Left colon (tissue), 2 donors: ENCODE results near the gene NUMA1. TPM values are rescaled to one million over a fixed set of nuclear protein-coding genes. Genes with fewer than 3 reads are reported as not detected.

Source experiments
- ATAC-seq: fragments of 200-7000 bp; cut with Tn5 transposase; one replicate; pipeline ENCODE4 v1.9.1; 2020; ENCODE audit warnings: mild to moderate bottlenecking, moderate library complexity
- DNase-seq, 2 donors: peaks; one replicate each; pipeline ENCODE4 v3.0.0-alpha.2; 2020
- intact Hi-C, 2 donors: fragments of 100-400 bp; cut with DNase I in 1 of 2; cut with micrococcal nuclease in 1 of 2; formaldehyde crosslinking; loops; one replicate each; pipeline versions ENCODE4 v1.11.2 to v1.14.0; 2022; cut with DNase I, micrococcal nuclease
- total RNA-seq, 2 donors: library from RNA; stranded (reverse); fragmentation: NEBNext Ultra II Directional; extraction: Animal tissue kit (Norgen Biotek cat#: 25700); gene quantifications; one replicate each; pipeline ENCODE4 v1.2.1, GENCODE V29; 2021
- donor health status: DM: no; HTN: no; CAD: no.
- donor health status: DM: yes; HTN: yes; CAD: no.

Gene NUMA1
- total RNA-seq, 2 donors from 2014 or later = 157 to 183 TPM

DNA sequence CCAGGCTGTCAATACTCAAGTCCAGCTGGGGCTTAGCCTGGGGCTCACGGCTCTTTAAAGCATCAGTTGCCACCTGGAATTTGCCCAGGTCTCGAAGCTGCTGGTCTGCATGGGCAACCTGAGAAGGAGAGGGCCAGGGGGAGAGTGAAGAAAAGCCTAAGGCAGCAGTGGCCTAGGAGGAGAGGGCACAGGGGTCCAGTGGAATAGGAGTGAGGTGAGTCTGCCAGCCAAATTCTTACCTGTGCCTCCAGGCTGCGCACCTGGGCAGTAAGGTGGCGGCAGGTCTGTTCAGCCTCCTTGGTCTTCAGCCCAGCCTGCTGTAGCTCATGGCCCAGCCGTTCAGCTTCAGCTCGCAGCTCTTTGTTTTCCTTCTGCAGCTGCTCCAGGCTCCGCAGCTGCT is 71.6 kb downstream of the NUMA1 start:
- no peak for ATAC-seq
- intact Hi-C loops = no loop called here
- DNase-seq = no peak

DNA sequence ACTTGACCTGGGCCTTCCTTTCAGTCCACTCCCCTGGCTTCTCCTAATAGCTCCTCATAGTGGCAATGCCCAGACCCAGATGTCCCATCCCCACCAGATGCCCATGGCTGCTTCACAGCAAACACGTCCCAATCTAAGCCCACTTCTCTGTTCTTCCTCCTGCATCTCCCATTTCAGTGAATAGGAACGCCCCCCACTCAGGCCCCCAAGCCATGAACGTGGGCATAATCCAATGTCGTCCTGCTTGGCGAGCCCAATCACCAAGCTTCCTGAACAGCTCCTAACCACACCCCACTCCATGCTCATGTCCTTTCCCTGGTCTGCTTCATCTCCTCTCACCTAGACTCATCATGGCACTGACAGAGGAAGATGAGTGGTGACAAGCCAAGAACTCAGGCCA is 72.8 kb downstream of the NUMA1 start:
- intact Hi-C loops = no loop called here
- ATAC-seq (no peak), DNase-seq (no peak)

DNA sequence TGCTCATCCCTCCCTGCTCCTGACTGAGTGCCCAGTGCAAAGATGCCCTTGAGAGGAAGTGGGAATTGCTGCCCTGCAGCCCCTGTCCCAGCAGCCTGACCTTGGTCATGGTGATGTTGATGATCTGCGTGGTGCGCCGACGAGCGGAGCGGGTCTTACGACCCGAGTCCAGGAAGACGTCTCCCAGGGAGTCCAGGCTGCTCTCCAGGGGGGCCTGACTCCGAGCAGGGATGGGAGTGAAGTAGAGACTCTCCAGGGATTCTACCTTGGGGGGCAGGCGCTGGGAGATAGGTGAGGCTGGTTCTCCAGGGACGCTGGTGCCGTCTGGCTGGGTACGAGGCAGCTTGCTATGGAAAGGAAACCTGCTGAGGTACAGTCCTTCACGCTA is 73.3 kb downstream of the NUMA1 start:
- DNase-seq (no peak), ATAC-seq (no peak)
- intact Hi-C loops = no loop called here

DNA sequence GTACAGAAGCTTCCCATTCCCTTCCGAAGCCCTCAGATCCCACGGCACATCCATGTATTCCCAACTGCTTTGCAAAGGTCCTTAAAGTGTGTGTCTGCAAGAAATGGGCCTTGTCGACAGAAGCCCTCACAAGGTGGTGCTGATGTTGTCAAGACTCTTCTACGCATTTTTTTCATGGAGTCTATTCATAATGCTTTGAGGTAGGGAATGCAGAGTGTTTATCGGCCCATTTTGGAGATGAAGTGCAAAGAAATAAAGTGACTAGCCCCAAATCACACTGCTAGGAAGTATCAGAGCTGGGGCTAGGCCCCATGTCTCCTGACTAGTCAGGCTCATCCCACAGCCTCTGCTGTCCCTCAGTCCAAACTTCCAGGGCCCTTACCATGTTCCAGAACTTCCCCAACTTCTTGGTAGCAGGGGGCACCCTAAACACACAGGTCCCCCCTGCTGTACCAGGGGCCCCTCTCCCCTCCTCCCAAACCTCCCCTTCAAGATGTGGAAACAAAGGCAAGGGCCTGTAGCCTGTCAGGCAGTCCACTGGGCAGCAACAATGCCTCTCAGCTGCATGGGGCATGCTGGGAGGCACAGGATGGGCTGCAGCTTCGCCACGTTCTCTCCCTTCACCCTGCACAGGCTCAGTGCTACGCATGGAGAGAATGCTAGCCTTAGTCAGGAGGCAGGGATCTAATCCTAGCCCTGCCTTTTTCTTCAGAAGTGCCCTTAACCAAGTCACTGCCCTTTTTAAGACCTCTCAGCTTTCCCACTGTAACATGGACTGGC is 73.8 kb downstream of the NUMA1 start:
- no peak for ATAC-seq
- intact Hi-C loops = no loop called here
- no peak for DNase-seq

DNA sequence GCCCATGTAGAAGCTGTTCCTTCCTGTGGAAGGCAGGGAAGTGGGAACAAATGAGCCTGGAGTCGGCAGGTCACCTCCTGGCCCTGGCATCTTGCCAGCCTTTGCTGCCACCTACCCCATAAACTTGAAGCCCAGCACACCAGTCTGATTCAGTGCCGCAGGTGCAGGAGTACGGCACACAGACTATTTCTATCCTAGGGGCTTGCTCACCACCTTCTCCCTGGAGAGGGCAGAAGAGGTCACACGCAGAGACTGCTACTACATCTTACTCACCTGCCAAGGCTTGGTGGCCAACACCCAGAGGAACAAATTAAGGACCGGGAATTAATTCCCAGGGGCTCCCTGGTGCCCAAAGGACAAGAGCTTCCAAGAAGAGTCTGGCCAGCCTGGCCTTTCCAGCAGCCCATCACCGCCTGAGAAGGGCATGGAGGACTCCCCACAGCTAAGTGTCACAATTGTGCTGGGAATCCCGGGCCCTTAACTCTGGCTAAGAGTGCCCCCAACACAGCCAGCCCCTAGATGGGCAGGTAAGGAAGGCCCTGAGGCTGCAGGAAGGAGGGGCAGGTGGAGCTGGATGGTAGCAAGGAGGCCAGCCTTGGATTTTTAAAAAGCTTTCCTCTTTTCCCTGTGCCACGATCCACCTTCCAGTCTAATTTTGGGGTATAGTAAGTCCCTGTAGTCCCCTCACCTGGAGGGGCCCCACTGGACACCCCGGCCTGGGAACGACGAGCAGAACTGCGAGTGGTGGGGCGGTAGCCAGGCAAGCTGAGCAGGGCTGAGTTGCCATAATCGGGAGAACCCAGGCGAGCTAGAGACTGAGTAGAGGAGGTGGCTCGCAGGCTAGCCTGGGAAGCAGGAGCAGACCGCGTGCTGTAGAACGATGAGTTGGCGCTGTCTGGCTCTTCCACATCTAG is 74.7 kb downstream of the NUMA1 start:
- intact Hi-C loops = no loop called here
- DNase-seq (no peak), ATAC-seq (no peak)

DNA sequence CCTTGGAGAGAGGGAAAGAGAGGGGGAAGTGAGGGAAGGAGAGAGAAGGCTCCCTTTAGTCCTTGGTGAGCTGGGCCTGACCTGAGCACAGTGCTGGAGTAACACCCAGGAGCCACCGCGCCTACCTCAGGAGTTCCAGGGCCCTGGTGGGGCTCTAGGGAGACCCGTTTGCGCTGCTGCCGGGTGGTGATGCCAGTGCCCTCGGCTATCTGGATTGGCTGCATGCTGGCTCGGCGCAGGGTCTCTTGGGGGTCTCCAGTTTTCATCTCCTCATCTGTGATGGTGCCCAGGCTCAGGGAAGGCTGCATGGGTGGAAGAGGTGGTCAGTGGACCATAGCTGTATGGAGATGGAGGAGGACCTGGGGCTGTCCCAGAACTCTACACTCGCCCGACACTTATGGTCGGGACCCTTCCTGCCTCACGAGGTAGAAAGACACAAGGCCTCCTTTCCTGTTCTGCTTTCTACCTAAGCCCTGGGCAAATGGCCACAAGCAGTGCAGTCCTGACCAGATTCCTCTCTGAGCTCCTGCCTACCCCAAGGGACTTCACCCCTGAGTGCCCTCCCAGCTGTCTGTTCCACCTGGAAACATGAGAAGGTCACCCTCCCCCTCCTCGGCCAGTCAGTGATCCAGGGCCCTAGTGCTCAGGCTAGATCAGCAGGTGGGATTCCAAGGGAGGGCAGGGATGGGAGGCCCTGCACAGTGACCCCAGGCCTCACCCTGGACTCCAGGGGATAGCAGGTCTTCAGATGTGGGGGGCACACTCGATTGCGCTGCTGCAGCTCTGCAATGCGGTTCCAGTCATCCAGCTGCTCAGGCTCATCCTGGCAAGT is 75.6 kb downstream of the NUMA1 start:
- no peak for DNase-seq
- intact Hi-C loops = no loop called here
- no peak for ATAC-seq

DNA sequence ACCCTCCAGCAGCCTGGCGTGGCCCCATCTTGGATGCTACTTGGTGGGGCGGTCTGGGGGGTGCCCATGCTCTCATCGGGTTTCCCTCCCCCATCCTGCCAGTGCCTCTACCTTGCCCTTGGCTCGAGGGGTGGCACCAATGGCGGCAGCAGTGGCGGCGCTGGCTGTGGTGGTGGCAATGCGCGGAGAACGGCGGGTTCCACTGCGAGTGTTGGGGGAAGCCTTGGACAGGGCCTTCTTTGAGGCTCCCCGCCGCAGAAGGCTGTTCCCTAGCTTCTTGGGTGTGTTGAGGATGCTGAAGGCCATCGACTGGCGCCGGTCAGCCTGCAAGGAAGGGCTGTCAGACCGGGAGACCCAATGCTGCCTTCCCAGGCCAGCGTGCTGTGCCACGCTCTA is 76.6 kb downstream of the NUMA1 start:
- intact Hi-C loops = no loop called here
- ATAC-seq (no peak), DNase-seq (no peak)

DNA sequence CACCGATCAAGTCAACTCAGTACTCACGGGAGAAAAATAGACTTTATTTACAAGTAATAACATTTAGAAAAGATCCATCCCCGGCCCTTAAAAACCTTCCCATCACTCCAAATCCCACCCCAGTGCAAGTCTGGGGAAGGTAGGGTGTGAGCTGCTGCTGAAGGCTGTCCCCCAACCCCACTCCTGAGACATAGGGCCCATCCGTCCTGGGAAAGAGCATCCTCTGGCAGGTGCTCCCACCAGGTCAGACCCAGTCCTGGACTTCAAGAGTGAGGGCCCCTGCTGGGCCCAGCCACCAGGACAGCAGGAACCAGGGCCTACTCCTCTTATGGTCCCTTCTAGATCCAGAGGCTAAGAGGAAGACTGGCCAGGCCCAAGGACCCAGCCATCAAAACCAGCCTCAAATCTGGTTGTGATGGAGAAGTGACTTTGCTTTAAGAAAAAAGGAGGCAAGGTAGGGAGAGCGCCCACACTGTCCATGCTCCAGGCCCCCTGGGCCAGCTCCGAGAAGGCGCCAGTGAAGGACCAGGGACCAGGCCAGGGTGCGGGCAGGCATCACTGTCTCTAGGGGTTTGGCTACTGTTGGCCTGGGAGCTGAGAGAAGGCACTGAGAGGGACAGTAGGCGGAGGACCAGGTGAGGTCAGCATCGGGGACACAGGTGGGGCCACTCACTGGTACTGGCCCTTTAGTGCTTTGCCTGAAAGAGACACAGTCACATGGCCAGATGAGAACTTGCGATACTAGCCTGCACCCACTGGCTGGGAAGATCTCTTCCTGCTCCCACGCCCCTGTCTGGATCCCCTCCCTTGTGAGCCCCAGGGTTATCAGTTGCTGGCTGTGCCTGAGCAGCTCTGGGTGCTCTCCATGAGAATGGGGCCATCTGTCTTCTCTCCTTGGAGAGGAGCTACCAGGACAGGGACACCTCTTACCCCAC is 77.2 kb downstream of the NUMA1 start:
- peak; percentile 2 for ATAC-seq
- intact Hi-C loops = no loop called here
- DNase-seq = no peak

DNA sequence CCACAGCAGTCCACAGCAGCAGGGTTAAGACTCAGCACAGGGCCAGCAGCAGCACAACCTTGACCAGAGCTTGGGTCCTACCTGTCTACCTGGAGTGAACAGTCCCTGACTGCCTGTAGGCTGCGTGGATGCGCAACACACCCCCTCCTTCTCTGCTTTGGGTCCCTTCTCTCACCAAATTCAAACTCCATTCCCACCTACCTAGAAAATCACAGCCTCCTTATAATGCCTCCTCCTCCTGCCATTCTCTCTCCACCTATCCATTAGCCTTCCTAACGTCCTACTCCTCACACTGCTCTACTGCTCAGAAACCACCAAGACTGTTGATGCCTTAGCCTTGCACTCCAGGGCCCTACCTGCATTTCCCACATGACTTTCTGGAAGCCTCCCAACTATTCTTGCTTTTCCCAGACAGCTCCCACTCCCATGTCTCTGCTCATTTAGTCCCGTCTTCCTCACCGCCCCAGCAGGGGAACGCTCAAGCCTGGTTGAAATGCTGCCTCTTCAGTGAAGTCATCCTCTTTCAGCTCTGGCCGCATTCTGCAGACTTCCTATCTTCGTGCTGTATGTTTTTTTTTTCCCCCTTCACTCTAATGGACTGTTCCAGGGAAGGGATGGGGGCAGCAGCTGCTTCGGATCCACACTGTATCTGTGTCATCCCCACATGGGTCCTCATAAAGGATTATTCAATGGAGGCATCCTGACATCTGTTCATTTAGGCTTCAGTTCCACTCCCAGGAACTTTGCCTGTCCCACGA is 78.3 kb downstream of the NUMA1 start:
- ATAC-seq (peak; percentile 12), DNase-seq (no peak)
- intact Hi-C loops = no loop called here

DNA sequence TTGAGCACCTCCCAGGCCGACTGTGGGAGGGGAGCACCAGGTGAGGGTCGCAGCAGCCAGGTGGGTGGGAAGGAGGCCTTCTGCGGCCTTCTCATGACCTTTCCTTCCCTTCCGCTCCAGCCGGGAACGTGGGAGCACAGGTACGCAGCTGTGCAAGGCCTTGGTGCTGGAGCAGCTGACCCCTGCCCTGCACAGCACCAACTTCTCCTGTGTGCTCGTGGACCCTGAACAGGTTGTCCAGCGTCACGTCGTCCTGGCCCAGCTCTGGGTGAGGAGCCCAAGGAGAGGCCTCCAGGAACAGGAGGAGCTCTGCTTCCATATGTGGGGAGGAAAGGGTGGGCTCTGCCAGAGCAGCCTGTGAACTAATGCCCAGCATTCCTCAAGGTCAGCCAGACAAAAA is 79.1 kb downstream of the NUMA1 start:
- peak; percentile 4 for ATAC-seq
- no peak for DNase-seq
- intact Hi-C loops = no loop called here

DNA sequence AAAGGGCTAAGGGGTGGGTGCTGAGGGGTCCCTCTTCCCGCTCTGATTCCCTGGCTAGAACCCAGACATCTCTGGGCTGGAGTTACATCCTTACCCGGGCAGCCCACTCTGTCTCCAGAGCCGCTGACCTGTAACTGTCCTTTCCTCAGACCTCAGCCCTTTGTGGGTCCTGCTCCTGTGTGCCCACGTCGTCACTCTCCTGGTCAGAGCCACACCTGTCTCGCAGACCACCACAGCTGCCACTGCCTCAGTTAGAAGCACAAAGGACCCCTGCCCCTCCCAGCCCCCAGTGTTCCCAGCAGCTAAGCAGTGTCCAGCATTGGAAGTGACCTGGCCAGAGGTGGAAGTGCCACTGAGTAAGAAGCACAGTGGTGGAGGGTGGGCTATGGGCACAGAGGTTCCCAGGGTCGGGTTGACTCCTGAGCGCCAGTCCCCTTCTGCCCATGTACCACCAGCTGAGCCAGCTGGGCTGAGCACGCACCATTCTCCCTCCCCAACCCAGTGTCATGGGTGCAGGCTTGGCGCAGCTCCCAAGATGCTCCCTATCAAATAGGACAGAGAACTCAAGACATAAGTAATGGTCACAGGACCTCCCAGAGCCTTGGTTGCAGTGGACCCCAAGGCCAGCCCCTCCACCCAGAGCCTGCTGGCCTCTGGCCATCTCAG is 80.0 kb downstream of the NUMA1 start:
- intact Hi-C loops = no loop called here
- no peak for ATAC-seq
- DNase-seq = no peak

DNA sequence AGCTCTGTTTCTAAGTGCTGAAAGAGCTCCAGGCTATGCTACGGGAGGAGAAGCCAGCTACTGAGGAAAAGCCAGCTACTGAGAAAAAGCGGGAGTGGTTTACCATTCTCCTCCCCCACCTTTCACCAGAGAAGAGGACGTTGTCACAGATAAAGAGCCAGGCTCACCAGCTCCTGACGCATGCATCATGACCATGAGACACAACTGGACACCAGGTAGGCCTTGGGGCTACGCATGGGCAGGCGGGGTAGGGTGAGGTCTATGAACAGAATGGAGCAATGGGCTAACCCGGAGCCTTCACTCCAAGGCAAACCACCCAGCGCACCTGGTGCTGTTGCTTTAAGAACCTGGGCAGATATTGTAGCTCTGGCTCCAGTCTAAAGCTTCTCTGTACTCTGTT is 80.5 kb downstream of the NUMA1 start:
- no peak for ATAC-seq
- intact Hi-C loops = no loop called here
- DNase-seq = no peak

DNA sequence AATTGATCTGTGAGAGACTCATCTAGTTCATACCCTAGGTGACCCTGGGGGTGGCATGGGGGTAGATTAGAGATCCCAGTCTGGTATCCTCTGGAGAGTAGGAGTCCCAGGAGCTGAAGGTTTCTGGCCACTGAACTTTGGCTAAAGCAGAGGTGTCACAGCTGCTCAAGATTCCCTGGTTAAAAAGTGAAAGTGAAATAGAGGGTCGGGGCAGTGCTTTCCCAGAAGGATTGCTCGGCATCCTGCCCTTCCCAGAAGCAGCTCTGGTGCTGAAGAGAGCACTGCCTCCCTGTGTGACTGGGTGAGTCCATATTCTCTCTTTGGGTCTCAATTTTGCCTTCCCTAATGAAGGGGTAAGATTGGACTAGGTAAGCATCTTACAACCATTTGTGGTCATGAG is 81.0 kb downstream of the NUMA1 start:
- peak; percentile 11 for ATAC-seq
- intact Hi-C loops = no loop called here
- DNase-seq = no peak

DNA sequence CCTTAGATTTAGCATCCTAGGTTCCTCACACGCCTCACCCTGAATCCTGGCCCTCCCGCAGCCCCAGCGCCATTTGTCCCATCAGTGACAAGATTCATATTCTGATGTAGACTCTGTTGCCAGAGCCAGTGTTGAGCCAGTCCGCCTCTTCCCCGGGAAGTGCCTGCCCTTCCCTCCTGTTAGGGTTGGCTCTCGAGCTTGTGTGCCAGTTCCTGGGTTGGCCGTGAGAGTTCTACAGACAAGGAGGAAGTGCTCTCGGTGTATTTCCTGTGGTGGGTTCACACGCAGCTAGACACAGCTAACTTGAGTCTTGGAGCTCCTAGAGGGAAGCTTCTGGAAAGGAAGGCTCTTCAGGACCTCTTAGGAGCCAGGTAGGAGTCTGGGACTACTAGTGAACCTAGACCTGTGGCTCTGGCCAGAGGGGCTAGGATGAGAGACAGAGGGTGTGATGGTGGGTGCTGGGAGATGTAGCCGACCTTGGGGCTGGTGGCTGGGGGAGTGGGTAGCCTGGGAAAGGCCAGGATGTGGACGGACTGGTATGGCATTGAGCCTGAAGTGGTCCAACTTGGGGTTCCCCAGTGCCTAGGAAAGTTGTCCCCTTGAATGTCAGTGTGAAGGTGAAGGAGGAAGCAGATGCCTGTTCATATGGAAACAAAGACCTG is 81.6 kb downstream of the NUMA1 start, which contains the start of gene IL18BP:
Gene IL18BP (plus strand): TSS at position 261 of the 662 bp plus-strand sequence. CDS start 1,076 bp downstream, outside the sequence.
- DNase-seq = no peak
- no peak for ATAC-seq
- intact Hi-C loops = no loop called here

DNA sequence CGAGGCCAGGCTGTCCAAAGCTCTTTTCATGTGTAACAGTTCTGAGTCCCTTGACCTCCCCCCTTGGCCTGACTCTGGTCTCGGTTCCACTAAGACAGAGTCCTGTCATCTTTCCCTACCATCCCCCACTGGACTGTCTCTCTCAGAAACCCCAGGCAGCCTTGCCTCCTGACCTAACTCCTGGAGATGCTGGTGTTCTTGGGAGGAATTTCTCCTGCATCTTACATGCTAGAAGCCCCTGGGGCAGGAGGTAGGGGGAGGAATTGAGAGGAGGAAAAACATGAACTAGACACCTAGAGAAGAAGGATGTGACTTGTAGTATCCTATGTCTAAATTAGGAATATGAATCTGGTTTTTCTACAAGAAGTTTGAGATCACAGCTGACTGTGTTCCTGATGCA is 82.3 kb downstream of the NUMA1 start:
- intact Hi-C loops = no loop called here
- ATAC-seq (no peak), DNase-seq (no peak)

DNA sequence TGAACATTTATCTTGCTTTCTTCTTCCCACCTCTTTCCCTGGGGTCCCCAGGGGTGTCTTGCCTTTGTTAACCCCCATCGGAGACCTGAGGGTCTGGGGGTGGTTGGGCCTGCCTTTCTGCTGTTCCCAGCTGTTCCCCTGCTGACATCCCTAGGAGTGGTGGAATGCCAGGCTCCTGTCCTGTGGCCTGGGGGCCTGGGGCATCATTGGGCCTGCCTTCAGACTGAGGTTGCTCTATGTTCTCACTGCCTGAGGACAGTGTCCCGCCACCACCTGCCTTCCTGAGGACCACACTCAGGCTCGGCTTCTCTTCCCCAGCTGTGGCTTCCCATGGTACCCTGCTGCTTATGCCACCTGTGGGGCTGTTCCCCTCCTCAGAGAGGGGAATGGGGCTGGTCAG is 82.7 kb downstream of the NUMA1 start:
- no peak for ATAC-seq
- intact Hi-C loops = no loop called here
- no peak for DNase-seq

DNA sequence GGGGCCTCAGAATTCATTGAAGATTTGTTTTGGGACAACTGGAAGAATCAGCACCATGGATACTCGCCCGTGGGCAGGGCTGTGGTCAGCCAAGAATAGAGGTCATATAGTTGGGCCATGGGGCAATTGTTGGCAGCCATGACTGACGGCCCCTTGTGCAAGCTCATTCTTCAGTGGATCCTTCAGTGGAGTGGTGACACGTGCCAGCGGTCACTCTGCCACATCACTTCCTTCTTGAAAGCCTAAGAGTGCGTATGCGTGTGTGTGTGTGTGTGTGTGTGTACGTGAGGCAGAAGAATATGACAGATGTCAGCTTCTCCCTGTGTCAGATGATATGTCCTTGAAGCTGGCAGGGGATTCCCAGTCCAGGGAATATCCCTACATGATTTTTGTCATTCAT is 83.4 kb downstream of the NUMA1 start:
- intact Hi-C loops = no loop called here
- ATAC-seq (no peak), DNase-seq (peak in 1 of 2 donors; percentile 55)
